ENCODE results near the gene ZNF445. TPM values are rescaled to one million over a fixed set of nuclear protein-coding genes. Genes with fewer than 3 reads are reported as not detected.

The ZNF445 gene
- total RNA-seq, 2 donors from 2014 or later, result 11.5 to 14.6 TPM

DNA sequence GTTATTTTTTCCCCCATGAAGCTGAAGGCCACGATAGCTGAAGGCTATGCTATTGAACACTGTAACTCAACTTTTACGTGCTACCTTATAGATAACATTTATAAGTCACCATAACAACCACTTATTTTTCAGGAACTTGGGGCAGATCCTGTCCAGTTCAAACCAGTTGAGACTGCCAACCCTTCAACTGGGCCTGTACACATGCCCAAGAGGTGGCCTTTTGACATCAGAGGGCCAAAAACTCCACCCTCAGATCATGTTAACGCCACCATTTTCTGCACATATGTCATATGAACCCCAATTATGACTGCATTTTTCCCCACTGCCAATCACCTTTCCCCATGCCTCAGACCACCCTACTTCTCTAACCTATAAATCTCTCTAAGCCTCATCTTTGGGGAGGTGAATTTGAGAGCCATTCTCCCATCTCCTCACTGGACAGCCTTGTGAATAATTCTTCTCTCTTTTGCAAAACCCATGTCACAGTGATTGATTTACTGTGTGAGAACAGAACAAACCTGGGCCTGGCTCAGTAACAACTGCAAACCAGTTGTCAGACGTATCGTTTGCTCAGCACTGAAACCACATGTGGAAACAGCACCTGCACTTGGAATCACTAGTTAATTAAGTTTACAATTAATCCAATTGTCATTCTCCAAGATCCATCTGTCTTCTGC is 42.5 kb downstream of the ZNF445 start:
- no peak overlapping the region for H3K27ac ChIP-seq
- no peak overlapping the region for H3K9ac ChIP-seq (ENCODE audit: low read depth in 2 of 2, low read length in 2 of 2)
- intact Hi-C loops (cut with DNase I), result no loop called here
- no peak overlapping the region for H3K4me3 ChIP-seq
- no peaks in the 10 kb centered on the region for H3K36me3 ChIP-seq
- TF ChIP-seq, protein P1, sequence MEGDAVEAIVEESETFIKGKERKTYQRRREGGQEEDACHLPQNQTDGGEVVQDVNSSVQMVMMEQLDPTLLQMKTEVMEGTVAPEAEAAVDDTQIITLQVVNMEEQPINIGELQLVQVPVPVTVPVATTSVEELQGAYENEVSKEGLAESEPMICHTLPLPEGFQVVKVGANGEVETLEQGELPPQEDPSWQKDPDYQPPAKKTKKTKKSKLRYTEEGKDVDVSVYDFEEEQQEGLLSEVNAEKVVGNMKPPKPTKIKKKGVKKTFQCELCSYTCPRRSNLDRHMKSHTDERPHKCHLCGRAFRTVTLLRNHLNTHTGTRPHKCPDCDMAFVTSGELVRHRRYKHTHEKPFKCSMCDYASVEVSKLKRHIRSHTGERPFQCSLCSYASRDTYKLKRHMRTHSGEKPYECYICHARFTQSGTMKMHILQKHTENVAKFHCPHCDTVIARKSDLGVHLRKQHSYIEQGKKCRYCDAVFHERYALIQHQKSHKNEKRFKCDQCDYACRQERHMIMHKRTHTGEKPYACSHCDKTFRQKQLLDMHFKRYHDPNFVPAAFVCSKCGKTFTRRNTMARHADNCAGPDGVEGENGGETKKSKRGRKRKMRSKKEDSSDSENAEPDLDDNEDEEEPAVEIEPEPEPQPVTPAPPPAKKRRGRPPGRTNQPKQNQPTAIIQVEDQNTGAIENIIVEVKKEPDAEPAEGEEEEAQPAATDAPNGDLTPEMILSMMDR (IDR thresholded peaks at IDR 0.05), result no peak
- no peaks in the 10 kb centered on the region for H3K9me3 ChIP-seq
- no peaks in the 10 kb centered on the region for H3K4me1 ChIP-seq
- DNase-seq, result no peak
- no peaks in the 10 kb centered on the region for H3K27me3 ChIP-seq

DNA sequence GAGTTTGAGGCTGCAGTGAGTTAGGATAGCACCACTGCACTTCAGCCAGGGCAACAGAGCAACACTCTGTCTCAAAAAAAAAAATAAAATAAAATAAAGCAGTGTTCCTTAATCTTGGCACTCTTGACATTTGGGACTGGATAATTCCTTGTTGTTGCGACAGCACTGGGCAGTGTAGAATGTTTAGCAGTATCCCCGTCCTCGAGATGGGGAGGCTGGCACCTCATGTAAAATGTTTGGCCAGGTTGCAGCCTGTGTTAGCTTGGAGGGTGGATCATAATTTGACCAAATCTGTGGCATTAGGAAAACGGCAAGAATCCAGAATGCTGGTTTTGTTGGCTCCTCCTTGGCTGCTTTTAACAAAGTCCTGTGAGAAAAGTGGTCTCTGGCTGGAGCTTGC is 47.0 kb downstream of the ZNF445 start:
- Histone ChIP-seq H3K36me3 (no peaks in the 10 kb centered on the region), H3K4me3 (no peak overlapping the region), H3K4me1 (no peaks in the 10 kb centered on the region), H3K9me3 (no peaks in the 10 kb centered on the region), H3K27me3 (no peaks in the 10 kb centered on the region), H3K9ac (ENCODE audit: low read depth in 2 of 2, low read length in 2 of 2) (no peak overlapping the region), H3K27ac (no peak overlapping the region)
- DNase-seq, result no peak
- intact Hi-C loops (cut with DNase I), result no loop called here
- TF ChIP-seq, protein P1 (IDR thresholded peaks at IDR 0.05), result no peak

DNA sequence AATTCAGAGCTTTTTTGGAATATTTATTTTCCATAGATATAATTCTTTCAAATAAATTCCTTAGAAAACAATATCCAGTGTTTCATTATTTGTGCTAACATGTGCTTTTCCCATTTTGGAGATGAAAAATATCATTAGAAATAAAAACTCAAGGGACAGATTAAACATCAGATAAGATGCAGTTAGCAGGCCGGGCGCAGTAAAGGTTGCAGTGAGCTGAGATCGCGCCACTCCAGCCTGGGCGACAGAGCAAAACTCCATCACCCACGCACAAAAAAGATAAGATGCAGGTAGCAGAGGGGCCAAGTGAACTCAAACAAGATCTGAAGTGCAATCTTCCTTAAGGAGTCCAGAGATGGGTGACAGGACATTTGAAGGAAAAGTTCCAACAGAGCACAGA is 48.0 kb downstream of the ZNF445 start:
- Histone ChIP-seq H3K9ac (ENCODE audit: low read depth in 2 of 2, low read length in 2 of 2) (no peak overlapping the region), H3K9me3 (no peaks in the 10 kb centered on the region), H3K36me3 (no peaks in the 10 kb centered on the region), H3K27me3 (no peaks in the 10 kb centered on the region), H3K4me3 (no peak overlapping the region), H3K27ac (no peak overlapping the region), H3K4me1 (no peaks in the 10 kb centered on the region)
- intact Hi-C loops (cut with DNase I), result no loop called here
- TF ChIP-seq, protein P1 (IDR thresholded peaks at IDR 0.05), result no peak
- DNase-seq, result no peak

DNA sequence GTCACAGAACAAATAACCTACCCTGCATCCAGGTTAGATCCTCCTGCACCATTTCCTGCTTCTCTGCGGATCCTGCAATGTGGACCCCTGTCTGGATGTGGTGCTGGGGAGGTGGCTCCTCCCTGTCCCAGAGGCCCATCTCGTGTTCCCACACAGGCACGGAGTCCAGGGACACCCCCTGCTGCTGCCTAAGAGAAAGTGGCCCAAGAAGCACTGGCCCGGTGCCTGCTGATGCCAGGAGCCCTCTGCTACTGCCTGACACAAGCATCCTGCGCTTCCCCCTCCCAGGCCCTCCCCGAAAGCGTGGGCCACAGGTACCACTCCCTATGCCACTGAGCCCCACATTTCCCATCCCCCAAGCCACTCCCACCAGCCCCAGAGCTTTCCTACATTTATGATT is 48.6 kb downstream of the ZNF445 start:
- Histone ChIP-seq H3K27ac (no peak overlapping the region), H3K27me3 (no peaks in the 10 kb centered on the region), H3K9me3 (no peaks in the 10 kb centered on the region), H3K4me1 (no peaks in the 10 kb centered on the region), H3K4me3 (no peak overlapping the region), H3K36me3 (no peaks in the 10 kb centered on the region), H3K9ac (ENCODE audit: low read depth in 2 of 2, low read length in 2 of 2) (no peak overlapping the region)
- TF ChIP-seq, protein P1 (IDR thresholded peaks at IDR 0.05), result no peak
- DNase-seq, result no peak
- intact Hi-C loops (cut with DNase I), result no loop called here

DNA sequence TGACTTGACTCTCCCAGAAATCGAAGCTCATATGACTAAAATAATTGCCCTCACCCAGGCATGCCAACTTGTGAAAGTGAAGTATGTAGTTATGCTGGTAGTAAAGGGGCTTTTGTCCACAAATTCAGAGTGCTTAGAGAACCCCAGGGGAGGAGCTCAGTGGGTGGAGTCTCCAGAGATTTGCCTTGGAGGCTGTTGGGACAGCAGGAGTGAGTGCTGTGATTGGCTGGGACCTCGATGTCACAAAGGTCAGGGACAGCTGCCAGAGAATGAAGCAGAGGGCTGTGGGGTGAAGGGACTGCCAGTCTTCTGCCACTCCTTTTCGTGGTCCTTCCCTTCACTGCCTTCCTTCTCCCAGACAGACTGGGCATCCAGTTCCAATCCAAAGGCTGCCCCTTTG is 49.8 kb downstream of the ZNF445 start:
- H3K9me3 ChIP-seq, result no peaks in the 10 kb centered on the region
- H3K4me1 ChIP-seq, result no peaks in the 10 kb centered on the region
- intact Hi-C loops (cut with DNase I), result no loop called here
- TF ChIP-seq, protein P1 (IDR thresholded peaks at IDR 0.05), result no peak
- no peak overlapping the region for H3K4me3 ChIP-seq
- no peak overlapping the region for H3K27ac ChIP-seq
- no peak overlapping the region for H3K9ac ChIP-seq (ENCODE audit: low read depth in 2 of 2, low read length in 2 of 2)
- DNase-seq, result no peak
- no peaks in the 10 kb centered on the region for H3K36me3 ChIP-seq
- H3K27me3 ChIP-seq, result no peaks in the 10 kb centered on the region
